WI38 (cell line): ENCODE measurements around the gene GAMT.

ENCODE experiments used
- H3K4me3 ChIP-seq: 2 replicates; pipeline ENCODE4 v1.5.1; 2011; ENCODE audit warnings: low read depth, mild to moderate bottlenecking, control low read depth, low read length
- TF ChIP-seq, protein P1 (sequence below): IDR thresholded peaks from 2 replicates; pipeline ENCODE4 v1.5.1; 2012; ENCODE audit warnings: low read depth, mild to moderate bottlenecking, control low read depth, low read length

GAMT gene

DNA sequence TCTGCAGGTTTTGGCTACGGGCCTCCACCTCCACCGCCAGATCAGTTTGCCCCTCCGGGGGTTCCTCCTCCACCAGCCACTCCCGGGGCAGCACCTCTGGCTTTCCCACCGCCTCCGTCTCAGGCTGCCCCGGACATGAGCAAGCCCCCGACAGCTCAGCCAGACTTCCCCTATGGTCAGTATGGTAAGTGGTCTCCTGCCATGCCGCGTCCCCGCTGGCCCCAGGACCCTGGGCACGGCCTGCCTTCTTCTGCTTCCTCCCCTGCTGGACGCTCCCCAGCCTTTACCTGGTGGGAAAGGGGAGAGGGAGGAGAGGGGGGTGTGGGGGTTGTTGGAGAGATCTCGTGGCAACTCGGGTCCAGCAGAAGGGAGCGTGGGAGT is 31.2 kb upstream of the GAMT start:
- no peak overlapping the region for H3K4me3 ChIP-seq
- TF ChIP-seq, protein P1, sequence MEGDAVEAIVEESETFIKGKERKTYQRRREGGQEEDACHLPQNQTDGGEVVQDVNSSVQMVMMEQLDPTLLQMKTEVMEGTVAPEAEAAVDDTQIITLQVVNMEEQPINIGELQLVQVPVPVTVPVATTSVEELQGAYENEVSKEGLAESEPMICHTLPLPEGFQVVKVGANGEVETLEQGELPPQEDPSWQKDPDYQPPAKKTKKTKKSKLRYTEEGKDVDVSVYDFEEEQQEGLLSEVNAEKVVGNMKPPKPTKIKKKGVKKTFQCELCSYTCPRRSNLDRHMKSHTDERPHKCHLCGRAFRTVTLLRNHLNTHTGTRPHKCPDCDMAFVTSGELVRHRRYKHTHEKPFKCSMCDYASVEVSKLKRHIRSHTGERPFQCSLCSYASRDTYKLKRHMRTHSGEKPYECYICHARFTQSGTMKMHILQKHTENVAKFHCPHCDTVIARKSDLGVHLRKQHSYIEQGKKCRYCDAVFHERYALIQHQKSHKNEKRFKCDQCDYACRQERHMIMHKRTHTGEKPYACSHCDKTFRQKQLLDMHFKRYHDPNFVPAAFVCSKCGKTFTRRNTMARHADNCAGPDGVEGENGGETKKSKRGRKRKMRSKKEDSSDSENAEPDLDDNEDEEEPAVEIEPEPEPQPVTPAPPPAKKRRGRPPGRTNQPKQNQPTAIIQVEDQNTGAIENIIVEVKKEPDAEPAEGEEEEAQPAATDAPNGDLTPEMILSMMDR = no peak

DNA sequence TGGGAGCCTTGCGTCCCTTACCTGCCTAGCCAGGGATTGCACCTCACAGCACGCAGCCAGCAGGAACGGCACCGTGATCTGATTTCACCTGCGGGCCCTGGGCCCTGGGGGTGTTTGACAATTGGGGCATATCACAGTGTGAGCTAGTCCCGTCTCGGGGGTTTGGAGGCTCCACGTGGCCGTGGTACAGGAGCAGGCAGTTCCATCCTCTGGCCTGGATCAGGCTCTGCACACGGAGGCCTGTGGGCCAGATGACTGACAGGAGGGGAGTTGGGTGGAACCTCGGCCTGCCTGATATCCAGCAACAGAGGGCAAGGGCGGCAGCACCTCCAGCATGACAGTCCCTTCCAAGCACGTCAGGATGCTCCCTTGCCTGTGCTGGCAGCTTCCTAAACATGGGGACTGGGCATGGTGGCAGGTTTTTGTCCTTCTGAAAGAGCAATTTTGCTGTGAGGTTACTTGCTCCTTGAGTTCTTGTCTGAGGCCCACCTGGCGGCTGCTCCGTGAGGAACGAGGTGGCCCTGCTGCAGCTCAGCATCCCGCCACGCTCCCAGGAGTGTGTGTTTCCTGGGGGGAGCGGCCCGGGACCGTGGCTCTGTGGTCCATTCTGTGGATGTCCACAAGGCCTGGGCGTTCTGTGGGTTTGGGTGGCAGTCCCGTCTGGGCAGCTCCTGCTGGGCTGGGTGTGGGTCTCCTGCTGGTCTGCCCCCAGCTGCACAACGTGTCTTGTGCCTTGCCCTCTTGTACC is 30.6 kb upstream of the GAMT start:
- TF ChIP-seq, protein P1 = no peak

DNA sequence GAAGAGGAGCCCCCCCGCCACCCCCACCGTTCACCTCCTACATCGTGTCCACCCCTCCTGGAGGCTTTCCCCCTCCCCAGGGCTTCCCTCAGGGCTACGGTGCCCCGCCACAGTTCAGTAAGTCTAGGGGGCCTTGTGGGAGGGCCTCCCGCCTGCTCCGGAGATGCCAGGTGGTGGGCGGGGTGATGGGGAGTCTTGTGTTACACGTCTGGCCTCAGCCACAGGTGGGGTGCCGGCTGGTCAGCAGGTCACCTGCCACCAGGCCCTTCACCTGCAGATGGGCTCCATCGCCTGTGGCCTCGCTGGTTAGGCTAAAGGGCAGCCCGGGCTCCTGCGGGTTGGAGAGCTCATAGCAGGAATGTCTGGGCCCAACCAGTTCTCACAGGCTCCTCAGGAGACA is 28.9 kb upstream of the GAMT start:
- no peak overlapping the region for H3K4me3 ChIP-seq
- TF ChIP-seq, protein P1 = no peak

More for the DNA sequence above, 30.6 kb upstream of the GAMT start:
- no peak overlapping the region for H3K4me3 ChIP-seq

DNA sequence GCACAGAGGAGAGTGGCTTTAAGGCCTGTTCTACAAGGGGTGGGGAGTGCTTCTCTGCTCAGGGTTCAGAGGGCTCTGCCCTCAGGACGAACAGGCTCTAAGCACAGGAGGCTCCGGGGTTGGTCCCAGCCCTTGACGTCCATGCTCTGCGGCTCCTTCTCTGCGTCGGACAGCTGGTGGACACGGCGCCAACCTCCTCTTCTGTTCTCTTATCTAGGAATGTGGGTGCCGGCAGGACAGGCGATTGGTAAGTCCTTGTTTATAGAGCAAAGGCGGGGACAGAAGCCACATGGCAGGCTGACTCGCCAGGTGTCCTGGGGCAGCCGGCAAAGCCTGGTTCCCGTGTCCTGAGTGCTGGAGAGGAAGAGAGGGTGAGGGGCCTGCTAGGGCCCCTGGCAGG is 28.4 kb upstream of the GAMT start:
- no peak overlapping the region for H3K4me3 ChIP-seq
- TF ChIP-seq, protein P1 = no peak

DNA sequence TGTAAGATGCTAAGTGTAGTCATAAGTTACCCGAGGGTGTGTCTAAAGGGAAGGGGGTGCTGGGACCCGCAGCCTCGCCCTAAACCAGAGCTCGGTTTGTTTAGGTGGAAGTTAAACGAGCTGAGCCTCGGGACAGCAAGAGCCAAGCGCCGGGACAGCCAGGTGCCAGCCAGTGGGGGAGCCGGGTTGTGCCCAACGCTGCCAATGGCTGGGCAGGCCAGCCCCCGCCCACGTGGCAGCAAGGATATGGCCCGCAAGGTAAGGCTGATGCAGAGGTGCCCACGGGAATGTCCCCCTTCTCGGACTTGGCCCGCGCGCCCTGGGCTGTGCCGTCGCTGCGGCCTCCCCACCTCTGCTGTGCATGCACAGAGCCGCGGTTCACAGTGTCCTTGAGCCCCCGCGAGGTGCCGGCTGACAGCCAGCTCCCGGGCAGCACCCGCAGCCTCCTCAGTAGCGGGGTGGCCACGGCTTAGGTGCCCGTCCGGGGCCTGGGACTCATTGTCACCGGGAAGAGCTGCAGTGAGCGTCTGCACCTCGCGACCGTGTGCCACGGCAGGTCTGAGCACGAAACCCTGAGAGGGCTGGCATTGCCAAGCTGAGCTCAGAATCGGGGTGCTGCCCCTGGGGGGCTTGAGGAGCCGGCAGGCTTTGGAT is 27.5 kb upstream of the GAMT start:
- H3K4me3 ChIP-seq = no peak overlapping the region
- TF ChIP-seq, protein P1 = no peak

DNA sequence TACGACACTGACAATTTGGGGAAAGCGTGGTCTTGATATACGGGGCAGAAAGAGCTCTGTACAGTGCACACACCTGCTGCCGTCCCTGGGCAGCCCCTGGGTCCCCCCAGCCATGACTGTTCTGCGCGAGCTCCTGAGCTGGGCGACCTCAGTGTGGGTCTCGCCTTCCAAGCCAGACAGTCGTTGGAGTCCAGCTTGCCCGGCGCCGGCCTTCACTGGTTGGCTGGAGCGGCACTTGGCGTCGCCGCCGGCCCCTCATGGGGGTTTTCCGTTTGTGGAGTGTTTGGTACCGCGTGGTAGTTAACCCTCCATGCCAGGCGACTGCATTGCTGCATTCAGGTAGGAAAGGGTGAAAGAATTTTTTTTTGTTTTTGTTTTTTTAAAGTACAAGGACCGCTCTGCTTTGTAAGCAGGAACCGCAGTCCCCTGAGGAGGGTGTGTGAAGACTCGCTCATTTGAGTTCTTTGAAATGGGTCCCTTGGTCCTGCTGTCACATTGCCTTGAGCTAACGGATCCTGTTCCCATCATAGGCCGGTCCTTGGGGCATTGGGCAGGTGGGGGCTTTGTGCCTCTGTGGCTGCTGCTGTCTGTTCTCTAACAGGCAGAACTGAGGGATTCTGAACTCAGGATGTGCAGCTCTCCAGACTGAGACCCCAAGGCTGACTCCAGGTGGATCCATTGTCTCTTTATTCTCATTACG is 26.0 kb upstream of the GAMT start:
- TF ChIP-seq, protein P1 = no peak
- H3K4me3 ChIP-seq = no peak overlapping the region

DNA sequence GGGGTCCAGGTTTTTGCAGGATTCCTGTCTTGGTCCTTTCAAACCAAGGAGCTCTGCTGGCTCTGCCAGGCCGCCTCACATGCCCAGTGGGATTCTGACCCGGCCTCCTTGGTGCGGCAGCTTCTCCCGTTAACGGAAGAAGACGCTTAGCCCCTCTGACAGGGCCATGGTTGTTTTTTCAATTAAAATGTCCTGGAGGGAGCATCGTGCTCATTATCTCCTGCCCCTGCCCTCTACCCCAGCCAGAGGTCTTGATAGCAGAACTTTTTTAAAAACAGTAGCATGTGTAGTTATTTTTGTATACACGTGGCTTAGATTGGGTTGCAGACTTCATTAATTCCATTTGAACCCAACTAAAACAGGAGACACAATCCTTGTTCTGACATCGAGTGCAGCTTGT is 25.4 kb upstream of the GAMT start:
- TF ChIP-seq, protein P1 = no peak
- no peak overlapping the region for H3K4me3 ChIP-seq
